Measurements from ENCODE around the gene ARID5B.
"Not testable (repeated sequence)": the region's sequence is repeated elsewhere in the genome, so short reads cannot be mapped to it uniquely, and the experiment has no call there.

ARID5B gene

GRCh38 chr10:61900829-61901792 lies at the start of gene ARID5B:
Gene ARID5B, plus strand, starts transcription at chr10:61901699. Its CDS starts 11 bp downstream, at chr10:61901710.
- peak; percentile 52 for DNase-seq (ENCODE audit: low spot score)

DNA sequence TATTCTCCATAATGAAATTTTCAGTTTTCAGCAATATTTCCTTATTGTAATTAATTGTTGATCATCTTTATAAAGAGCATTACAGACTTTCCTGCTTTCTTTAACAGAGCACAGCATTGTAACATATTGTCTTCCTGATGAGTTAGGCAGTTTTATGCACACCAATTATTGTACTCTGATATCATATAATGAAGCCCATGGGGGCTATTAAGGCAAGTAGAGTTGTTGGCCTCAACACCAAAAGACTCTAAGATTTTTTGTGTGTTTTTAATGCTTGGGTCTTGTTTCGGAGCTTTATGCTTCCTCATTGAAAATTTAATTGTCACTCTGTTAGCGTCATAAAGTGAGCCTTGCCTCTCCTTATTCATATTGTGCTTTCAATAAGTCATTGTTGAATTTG lies 49.2 kb upstream of the ARID5B start:
- DNase-seq (ENCODE audit: low spot score) = no peak

DNA sequence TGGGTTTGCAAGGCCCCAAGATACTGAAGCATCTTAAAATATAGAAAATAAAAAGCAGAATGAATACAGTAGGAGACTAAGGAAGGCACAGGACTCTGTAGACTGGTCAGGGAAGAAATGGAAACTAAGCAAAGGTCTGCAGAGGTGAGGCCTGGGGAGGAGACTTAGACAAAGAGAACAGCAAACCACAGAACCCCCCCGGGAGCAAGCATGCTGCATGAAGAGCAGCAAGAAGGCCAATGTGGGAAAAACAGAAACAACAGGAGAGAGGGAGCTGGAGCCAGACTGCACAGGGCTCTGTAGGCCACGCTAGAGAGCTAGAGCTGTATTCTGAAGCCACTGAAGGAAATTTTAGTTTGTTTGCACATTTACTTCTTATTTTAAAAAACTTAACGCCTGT lies 45.7 kb upstream of the ARID5B start:
- DNase-seq (ENCODE audit: low spot score) = no peak

DNA sequence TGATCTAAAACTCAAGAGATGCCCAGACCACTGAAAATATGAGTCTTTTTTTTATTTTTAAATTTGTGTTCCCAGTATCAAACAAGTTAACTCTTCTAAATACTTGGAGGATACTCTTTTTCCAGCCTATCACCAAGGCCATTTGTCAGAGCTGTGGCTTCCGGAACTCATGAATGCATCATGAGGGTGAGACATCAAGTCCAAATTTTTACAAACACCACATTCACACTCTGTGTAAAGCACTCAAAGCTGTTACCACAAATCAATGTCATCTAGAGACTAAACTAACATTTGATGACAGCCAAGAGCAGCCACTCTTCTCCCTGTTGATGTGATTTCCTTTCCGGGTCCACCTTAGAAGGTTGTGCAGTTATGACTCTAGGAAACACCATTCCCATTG lies 43.8 kb upstream of the ARID5B start:
- DNase-seq (ENCODE audit: low spot score) = no peak

DNA sequence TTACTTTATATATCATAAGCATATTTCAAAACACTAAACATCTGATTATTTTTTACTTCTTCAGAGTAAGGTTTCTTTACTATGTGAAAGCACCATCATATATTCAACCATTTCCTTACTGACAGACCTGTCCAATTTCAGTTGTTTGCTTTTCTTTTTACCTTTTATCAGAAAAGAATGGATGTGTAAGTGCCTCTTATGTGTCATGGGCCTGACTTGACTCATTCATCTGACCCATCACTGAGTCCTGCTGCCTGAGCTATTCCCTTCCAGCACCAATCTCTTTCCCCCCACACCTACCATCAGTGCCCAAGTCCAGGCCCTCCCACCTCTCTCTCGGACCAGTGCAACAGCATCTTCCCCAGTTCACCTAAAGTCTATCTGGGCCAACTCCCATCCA lies 41.7 kb upstream of the ARID5B start:
- DNase-seq (ENCODE audit: low spot score) = no peak

GRCh38 chr10:61860964-61861758 lies 40.3 kb upstream of the ARID5B start:
- no peak for DNase-seq (ENCODE audit: low spot score)

GRCh38 chr10:61863981-61864380 lies 37.5 kb upstream of the ARID5B start:
- DNase-seq (ENCODE audit: low spot score) = no peak

DNA sequence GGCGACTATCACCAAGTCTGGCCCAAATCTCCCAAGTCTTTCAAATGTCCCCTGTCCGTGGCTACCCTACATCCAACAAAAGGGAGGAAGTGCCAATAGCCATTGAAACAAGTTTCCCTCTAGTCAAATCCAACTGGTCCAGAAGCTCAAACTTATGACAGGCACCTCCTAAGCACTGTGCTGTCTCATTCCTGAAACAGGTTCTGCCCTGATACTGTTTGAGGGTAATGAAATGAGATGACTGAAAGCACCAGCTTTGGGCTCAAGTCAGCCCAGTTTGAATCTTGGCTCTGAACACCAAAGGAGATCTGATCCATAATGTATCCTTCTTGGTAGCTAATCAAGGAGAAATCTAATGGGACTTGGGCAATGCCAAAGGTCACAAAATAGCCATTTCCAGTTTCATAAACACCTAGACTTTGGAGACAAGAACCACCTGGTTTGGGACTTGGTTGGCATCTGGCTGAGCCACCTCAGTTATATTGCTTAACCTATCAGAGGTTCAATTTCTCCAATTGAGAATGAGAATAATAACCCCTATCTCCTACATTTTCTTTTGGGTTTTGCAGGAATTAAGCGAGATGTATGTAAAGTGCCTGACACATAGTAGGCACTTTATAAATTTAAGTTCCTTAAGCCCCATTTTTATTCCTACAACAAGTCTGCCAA lies 34.7 kb upstream of the ARID5B start:
- DNase-seq (ENCODE audit: low spot score) = no peak

DNA sequence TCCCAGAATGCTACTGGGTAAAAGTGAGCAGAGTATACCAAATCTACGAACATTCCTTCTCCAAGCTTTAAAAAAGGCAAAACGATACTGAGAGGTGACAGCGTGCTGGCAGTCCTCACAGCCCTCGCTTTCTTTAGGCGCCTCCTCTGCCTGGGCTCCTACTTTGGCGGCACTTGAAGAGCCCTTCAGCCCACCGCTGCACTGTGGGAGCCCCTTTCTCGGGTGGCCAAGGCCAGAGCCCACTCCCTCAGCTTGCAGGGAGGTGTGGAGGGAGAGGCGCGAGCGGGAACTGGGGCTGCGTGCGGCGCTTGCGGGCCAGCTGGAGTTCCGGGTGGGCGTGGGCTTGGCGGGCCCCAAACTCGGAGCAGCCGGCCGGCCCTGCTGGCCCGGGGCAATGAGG lies 34.1 kb upstream of the ARID5B start:
- DNase-seq (ENCODE audit: low spot score) = not testable (repeated sequence)

DNA sequence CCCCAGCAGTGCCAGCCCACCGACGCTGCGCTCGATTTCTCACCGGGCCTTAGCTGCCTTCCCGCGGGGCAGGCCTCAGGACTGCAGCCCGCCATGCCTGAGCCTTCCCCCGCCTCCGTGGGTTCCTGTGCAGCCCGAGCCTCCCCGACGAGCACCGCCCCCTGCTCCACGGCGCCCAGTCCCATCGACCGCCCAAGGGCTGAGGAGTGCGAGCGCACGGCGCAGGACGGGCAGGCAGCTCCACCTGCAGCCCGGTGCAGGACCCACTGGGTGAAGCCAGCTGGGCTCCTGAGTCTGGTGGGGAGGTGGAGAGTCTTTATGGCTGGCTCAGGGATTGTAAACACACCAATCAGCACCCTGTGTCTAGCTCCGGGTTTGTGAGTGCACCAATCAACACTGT lies 33.7 kb upstream of the ARID5B start:
- not testable (repeated sequence) for DNase-seq (ENCODE audit: low spot score)

DNA sequence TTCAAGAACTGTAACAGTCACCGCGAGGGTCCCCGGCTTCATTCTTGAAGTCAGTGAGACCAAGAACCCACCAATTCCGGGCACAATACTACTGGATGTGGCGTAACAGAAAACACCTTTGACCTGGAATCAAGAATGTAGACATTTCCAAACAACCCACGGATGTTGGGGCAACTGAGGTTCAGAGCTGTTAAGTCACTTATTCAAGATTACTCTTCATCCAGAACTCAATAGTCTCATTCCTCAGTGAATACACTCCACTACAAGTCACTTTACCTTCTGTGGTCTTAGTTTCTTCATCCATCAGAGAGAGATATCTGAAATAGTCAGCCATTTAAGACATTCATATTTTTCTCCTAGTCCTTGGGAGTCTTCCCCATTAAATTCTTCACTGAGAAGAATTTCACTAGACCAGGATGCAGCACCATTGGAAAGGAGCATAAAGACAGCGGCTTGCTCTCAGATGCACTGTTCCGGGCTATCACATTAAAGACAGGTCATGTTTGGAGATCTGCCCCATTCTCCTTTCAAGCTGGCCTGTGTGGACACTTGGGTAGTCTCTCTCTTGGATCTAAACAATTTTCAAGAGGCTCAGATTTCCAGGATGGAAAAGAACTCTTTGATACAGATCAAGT lies 32.3 kb upstream of the ARID5B start:
- no peak for DNase-seq (ENCODE audit: low spot score)

- DNase-seq (ENCODE audit: low spot score) = peak; percentile 38
Observed at GRCh38 chr10:61869774-61870525, 31.5 kb upstream of the ARID5B start.

- no peak for DNase-seq (ENCODE audit: low spot score)
Observed at GRCh38 chr10:61870526-61870895, 31.0 kb upstream of the ARID5B start.

- DNase-seq (ENCODE audit: low spot score) = no peak
Observed at GRCh38 chr10:61871487-61871886, 30.0 kb upstream of the ARID5B start.

DNA sequence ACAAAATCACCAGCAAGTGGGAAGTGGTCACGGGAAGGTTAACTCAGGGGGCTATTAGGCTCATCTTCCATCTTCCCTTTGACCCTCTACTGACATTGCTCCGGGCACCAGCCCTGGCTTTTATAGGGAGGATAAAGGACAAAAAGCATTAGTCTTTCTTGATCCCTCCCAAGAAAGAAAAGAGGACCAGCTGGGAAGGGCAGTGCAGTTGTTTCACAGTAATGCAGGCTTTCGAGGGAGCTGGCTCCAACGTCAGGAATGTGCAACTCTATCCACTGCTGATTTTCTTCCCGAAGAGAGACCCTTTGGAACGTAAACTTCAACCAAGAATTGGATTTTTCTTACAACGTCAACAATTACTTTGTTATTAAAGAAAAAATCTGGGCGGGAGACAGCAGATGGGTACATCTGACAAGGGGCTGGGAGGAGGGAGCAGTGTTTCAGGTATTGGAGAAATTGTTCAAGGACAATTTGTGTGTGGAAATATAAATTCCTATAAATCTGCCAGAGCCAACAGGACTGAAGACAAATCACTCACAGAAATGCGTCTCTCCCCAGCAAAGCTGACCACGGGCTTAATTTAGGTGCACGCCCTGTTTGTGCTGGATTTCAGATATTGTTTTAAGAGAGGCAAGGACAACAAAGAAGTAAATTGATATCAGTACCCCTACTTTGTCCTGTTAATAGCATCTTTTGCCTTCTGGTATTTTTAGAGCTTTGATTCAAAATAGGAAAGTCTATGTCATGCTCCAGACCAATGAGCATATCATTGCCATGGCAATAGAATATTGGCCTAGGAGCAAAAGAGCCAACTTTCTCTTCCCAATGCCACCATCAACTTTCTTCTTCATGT lies 23.4 kb upstream of the ARID5B start:
- DNase-seq (ENCODE audit: low spot score) = no peak

- no peak for DNase-seq (ENCODE audit: low spot score)
Observed at GRCh38 chr10:61878740-61879068, 22.8 kb upstream of the ARID5B start.

- DNase-seq (ENCODE audit: low spot score) = no peak
Observed at GRCh38 chr10:61882621-61883370, 18.7 kb upstream of the ARID5B start.

GRCh38 chr10:61883371-61884025 lies 18.0 kb upstream of the ARID5B start:
- no peak for DNase-seq (ENCODE audit: low spot score)

GRCh38 chr10:61887772-61888171 lies 13.7 kb upstream of the ARID5B start:
- DNase-seq (ENCODE audit: low spot score) = no peak
